ENCODE results near the gene MND1. TPM values are rescaled to one million over a fixed set of nuclear protein-coding genes. Genes with fewer than 3 reads are reported as not detected.

The MND1 gene
- total RNA-seq, 1 experiment from 2014 or later, result 7.9 TPM

DNA sequence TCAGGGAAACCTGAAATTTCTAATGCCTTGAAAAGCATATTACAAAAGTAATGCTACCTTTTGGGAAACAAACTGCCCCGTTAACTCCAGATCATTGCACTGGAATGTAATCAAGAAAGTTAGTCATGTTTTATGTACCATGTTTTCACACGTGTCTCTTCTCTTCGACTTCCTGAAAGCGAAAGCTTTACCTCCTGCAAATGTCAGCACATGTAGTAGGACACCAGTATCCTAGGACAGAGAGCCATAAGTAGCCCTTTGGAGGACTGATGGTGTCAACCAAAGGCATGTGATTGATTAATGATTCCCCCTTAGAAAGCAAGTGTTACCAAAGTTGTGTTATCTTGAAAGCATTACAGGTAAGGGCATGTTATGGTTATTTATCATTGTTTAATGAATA, 8.8 kb upstream of the MND1 start:
- Histone ChIP-seq H3K4me2 (ENCODE audit: low read length) (no peak overlapping the region), H3K79me2 (ENCODE audit: low read length) (no peaks in the 10 kb centered on the region), H3F3A (ENCODE audit: low read length, unreplicated experiment) (no peaks in the 10 kb centered on the region), H3K9ac (ENCODE audit: low read length) (no peak overlapping the region), H3K4me1 (ENCODE audit: insufficient read depth, low read length) (peaks cover 7% of the 10 kb centered on the region; the same call in 1 of the 2 replicates), H3K27me3 (ENCODE audit: low read length) (no peaks in the 10 kb centered on the region), H3K9me2 (replicated peaks; ENCODE audit: low read length) (no peaks in the 10 kb centered on the region), H3K4me3 (ENCODE audit: low read length) (no peak overlapping the region), H3K9me3 (ENCODE audit: low read length) (no peaks in the 10 kb centered on the region), H3K27ac (ENCODE audit: low read length) (no peak overlapping the region), H3K36me3 (ENCODE audit: low read depth, low read length) (no peaks in the 10 kb centered on the region), H2AFZ (ENCODE audit: low read length) (no peak overlapping the region), H4K20me1 (ENCODE audit: low read length) (no peaks in the 10 kb centered on the region)
- ATAC-seq, result peak; percentile 48
- TF ChIP-seq CTCF (conservative IDR thresholded peaks at IDR 0.05; ENCODE audit: low read depth, low read length) (no peak), EZH2phosphoT487 (IDR thresholded peaks at IDR 0.05; ENCODE audit: borderline replicate concordance, low read length) (no peak)
- CTCF ChIA-PET, result no interaction called here
- no TSS peak for BruUV-seq (replicated peaks)
- peak; percentile 42 for DNase-seq
- POLR2A ChIA-PET (ENCODE audit: unreplicated experiment), result no interaction called here
- intact Hi-C loops (cut with micrococcal nuclease), result no loop called here

- Histone ChIP-seq H3K79me2 (ENCODE audit: low read length) (no peaks in the 10 kb centered on the region), H3K27me3 (ENCODE audit: low read length) (no peaks in the 10 kb centered on the region), H3K36me3 (ENCODE audit: low read depth, low read length) (no peaks in the 10 kb centered on the region), H3F3A (ENCODE audit: low read length, unreplicated experiment) (no peaks in the 10 kb centered on the region), H2AFZ (ENCODE audit: low read length) (no peak overlapping the region), H3K4me1 (ENCODE audit: insufficient read depth, low read length) (peaks cover 17% of the 10 kb centered on the region), H3K9me3 (ENCODE audit: low read length) (no peaks in the 10 kb centered on the region), H3K9me2 (replicated peaks; ENCODE audit: low read length) (no peaks in the 10 kb centered on the region), H3K4me2 (ENCODE audit: low read length) (no peak overlapping the region), H3K27ac (ENCODE audit: low read length) (no peak overlapping the region), H3K9ac (ENCODE audit: low read length) (no peak overlapping the region), H3K4me3 (ENCODE audit: low read length) (no peak overlapping the region), H4K20me1 (ENCODE audit: low read length) (no peaks in the 10 kb centered on the region)
- no peak for ATAC-seq
- no TSS peak for BruUV-seq (replicated peaks)
- intact Hi-C loops (cut with micrococcal nuclease), result no loop called here
- ChIA-PET CTCF (no interaction called here), POLR2A (ENCODE audit: unreplicated experiment) (interaction anchor here (0.7 kb wide), 1 partner anchor 89 kb away, joined by 3 read pairs; no protein-coding TSS in a partner anchor)
- no peak for TF ChIP-seq EZH2 (IDR thresholded peaks at IDR 0.05; ENCODE audit: low read length, unreplicated experiment)
- TF ChIP-seq CTCF (conservative IDR thresholded peaks at IDR 0.05; ENCODE audit: low read depth, low read length), result no peak
- TF ChIP-seq EZH2phosphoT487 (IDR thresholded peaks at IDR 0.05; ENCODE audit: borderline replicate concordance, low read length), result no peak
- no peak for DNase-seq
These were observed 6.8 kb upstream of the MND1 start for GRCh38 chr4:153337686-153338085.

GRCh38 chr4:153341575-153342090, 2.9 kb upstream of the MND1 start:
- H4K20me1 ChIP-seq (ENCODE audit: low read length), result no peaks in the 10 kb centered on the region
- BruUV-seq (replicated peaks), result no TSS peak
- H3K4me3 ChIP-seq (ENCODE audit: low read length), result no peak overlapping the region
- H3K36me3 ChIP-seq (ENCODE audit: low read depth, low read length), result no peaks in the 10 kb centered on the region
- H3K9me3 ChIP-seq (ENCODE audit: low read length), result no peaks in the 10 kb centered on the region
- POLR2A ChIA-PET (ENCODE audit: unreplicated experiment), result no interaction called here
- H3F3A ChIP-seq (ENCODE audit: low read length, unreplicated experiment), result no peaks in the 10 kb centered on the region
- no peaks in the 10 kb centered on the region for H3K9me2 ChIP-seq (replicated peaks; ENCODE audit: low read length)
- H3K27me3 ChIP-seq (ENCODE audit: low read length), result no peaks in the 10 kb centered on the region
- 0 out of 2 replicates have a peak overlapping the region, but pooled peaks have one; percentile 38 for H2AFZ ChIP-seq (ENCODE audit: low read length)
- peaks cover 17% of the 10 kb centered on the region for H3K4me1 ChIP-seq (ENCODE audit: insufficient read depth, low read length)
- peaks cover 18% of the 10 kb centered on the region for H3K79me2 ChIP-seq (ENCODE audit: low read length)
- no peak overlapping the region for H3K9ac ChIP-seq (ENCODE audit: low read length)
- DNase-seq (peak; percentile 75), ATAC-seq (peak; percentile 27)
- TF ChIP-seq EZH2 (IDR thresholded peaks at IDR 0.05; ENCODE audit: low read length, unreplicated experiment), result no peak
- TF ChIP-seq CTCF (conservative IDR thresholded peaks at IDR 0.05; ENCODE audit: low read depth, low read length), result no peak
- no peak for TF ChIP-seq EZH2phosphoT487 (IDR thresholded peaks at IDR 0.05; ENCODE audit: borderline replicate concordance, low read length)
- intact Hi-C loops (cut with micrococcal nuclease), result loop anchor here (10.0 kb wide), 1 partner anchor 123 kb away; the partner anchor contains the start of gene TMEM131L
- peak overlapping the region; percentile 49; the same call in 1 of the 2 replicates for H3K4me2 ChIP-seq (ENCODE audit: low read length)
- CTCF ChIA-PET, result interaction anchor here (0.6 to 1.0 kb wide), 3 partner anchors 91 to 232 kb away, joined by 3 to 4 read pairs (median 3); no protein-coding TSS in a partner anchor
- H3K27ac ChIP-seq (ENCODE audit: low read length), result no peak overlapping the region
